PC-9 (cell line): ENCODE data around the gene TMEM98.

ENCODE experiments used
- CTCF ChIP-seq: fragments of 200-600 bp; sonication (generic); conservative IDR thresholded peaks from 2 replicates; pipeline ENCODE4 v1.6.1; 2017; ENCODE audit warnings: mixed run types, antibody characterized with exemption, mild to moderate bottlenecking, moderate library complexity
- EZH2 ChIP-seq: fragments of 200-600 bp; sonication (generic); IDR thresholded peaks from 2 replicates; pipeline ENCODE4 v1.8.0; 2017; ENCODE audit warnings: antibody characterized with exemption, low read depth

- TF ChIP-seq CTCF, result no peak
- TF ChIP-seq EZH2, result no peak
Observed at GRCh38 chr17:32953857-32954256, 25.9 kb downstream of the TMEM98 start.
